Pancreas (tissue), 10 donors: ENCODE data around the gene SNUPN. TPM values are rescaled to one million over a fixed set of nuclear protein-coding genes. Genes with fewer than 3 reads are reported as not detected.

Source experiments
- ATAC-seq, 4 donors: fragments of 200-7000 bp; cut with Tn5 transposase; one replicate each; pipeline versions ENCODE4 v1.8.0 to v1.9.1; 2020; ENCODE audit warnings: mild to moderate bottlenecking in 4 of 4, moderate library complexity in 4 of 4
- DNase-seq, 6 donors: peaks; one replicate each; pipeline ENCODE4 v3.0.0-alpha.2; 2020
- FAIRE-seq: peaks from 2 replicates; lab custom pipeline; 2012; peaks lifted over from hg19 to GRCh38; lab: Jason Lieb, UNC
- H3K27ac ChIP-seq, 4 donors: fragments of 200-600 bp; sonication (generic); 1 replicate in 3 of 4; 2 replicates in 1 of 4; pipeline versions ENCODE4 v1.5.0 to v1.8.0; 2020
- H3K27me3 ChIP-seq, 4 donors: fragments of 200-600 bp; one replicate each; pipeline ENCODE4 v1.8.0; 2021
- H3K36me3 ChIP-seq, 3 donors: fragments of 200-600 bp; sonication (generic) in 1 of 3; one replicate each; pipeline versions ENCODE4 v1.5.0 to v1.8.0; 2020 to 2021
- H3K4me1 ChIP-seq, 3 donors: fragments of 200-600 bp; one replicate each; pipeline ENCODE4 v1.8.0; 2021
- H3K4me3 ChIP-seq, 4 donors: fragments of 200-600 bp; sonication (generic) in 2 of 4; one replicate each; pipeline versions ENCODE4 v1.5.0 to v1.8.0; 2020 to 2021
- H3K9me3 ChIP-seq, 4 donors: fragments of 200-600 bp; one replicate each; pipeline ENCODE4 v1.8.0; 2021
- WGBS, 2 donors: extraction: QIAGEN DNeasy Blood & Tissue Kit; methylation state at CpG; one replicate each; pipeline ENCODE4 v1.1.7; 2013; 5-methylcytosine and 5-hydroxymethylcytosine counted together
- intact Hi-C, 3 donors: fragments of 100-400 bp; cut with DNase I; formaldehyde crosslinking; loops; one replicate each; pipeline versions ENCODE4 v1.11.1 to v1.14.2; 2022
- polyA plus RNA-seq, 2 donors: library from polyadenylated mRNA; stranded (reverse); fragments of 200-250 nt; gene quantifications; one replicate each; pipeline ENCODE4 v1.2.3, GENCODE V29; 2013
- total RNA-seq, 6 donors: library from RNA; stranded (reverse); fragmentation: NEBNext Ultra II Directional in 4 of 6; extraction: Animal tissue kit (Norgen Biotek cat#: 25700) in 4 of 6; gene quantifications; one replicate each; pipeline versions ENCODE4 v1.2.1 to v1.2.4, GENCODE V29; 2021 to 2023
- TF ChIP-seq, protein P1 (sequence below), 4 donors: fragments of 200-600 bp; sonication (generic) in 3 of 4; IDR thresholded peaks; one replicate each; pipeline versions ENCODE4 v1.5.0 to v1.8.0; 2021; ENCODE audit warnings: antibody characterized with exemption in 4 of 4
- donor health status: healthy with polysubstance abuse.
- donor health status: DM: no; HTN: no; CAD: no; lungs with moderate emphysema.
- donor health status: DM: no; HTN: no; CAD: no.
- donor health status: control.
- donor health status: control.
- donor health status: Bipolar disorder and iron deficiency.
- donor health status: DM: yes; HTN: yes; CAD: no.
- donor health status: DM: no; HTN: no; CAD: no.
- donor health status: DM: no; HTN: no; CAD: no.
- donor health status: DM: yes; HTN: yes; CAD: no.

Gene SNUPN
- total and polyA plus RNA-seq, 8 donors, result 5.1 to 13.1 (median 7.9) TPM

DNA sequence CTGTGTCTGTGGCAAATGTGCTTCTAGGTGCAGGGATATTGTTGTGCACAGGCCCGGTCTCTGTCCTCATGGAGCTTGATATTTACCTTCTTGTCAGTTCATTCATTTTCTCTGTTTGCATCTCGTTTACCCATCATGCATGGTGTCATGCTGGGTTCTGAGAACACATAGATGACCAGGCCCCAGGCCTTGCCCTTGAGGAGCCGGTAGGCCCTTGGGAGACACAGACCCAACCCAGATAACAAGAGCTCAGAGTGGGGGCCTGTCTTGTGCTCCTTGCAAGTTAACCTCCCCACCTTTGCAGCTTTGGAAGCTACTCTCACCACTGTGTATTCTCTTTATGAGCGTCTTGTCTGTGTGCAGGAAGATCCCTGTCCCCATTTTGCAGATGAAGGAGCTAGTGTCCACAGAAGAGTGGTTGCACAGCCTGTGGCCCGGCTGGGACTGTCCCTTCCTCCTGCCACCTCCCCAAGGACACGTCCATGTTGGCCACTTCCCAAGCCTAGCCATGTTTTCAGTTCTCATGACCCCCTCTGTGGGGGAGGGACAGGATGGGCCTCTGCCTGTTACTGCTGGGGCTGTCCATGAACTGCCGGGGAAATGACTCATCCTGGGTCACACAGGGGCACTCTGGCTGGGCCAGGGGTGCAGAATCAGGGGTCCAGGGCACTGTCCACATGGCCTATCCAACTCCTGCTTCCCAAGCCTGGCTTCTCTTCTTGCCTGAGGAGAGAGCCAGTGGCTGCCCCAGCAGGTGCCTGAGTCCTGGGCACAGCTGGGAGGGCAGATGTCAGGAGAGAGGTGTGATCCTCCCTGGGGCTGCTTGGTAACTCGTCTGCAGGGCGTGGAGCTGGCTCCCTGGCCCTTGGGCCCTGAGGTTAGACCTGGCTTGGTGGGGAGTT is 25.6 kb upstream of the SNUPN start:
- FAIRE-seq (no peak), ATAC-seq (peak; percentile 30 to 57 (median 50)), DNase-seq (peak; percentile 80 to 92 (median 88))
- TF ChIP-seq, protein P1, sequence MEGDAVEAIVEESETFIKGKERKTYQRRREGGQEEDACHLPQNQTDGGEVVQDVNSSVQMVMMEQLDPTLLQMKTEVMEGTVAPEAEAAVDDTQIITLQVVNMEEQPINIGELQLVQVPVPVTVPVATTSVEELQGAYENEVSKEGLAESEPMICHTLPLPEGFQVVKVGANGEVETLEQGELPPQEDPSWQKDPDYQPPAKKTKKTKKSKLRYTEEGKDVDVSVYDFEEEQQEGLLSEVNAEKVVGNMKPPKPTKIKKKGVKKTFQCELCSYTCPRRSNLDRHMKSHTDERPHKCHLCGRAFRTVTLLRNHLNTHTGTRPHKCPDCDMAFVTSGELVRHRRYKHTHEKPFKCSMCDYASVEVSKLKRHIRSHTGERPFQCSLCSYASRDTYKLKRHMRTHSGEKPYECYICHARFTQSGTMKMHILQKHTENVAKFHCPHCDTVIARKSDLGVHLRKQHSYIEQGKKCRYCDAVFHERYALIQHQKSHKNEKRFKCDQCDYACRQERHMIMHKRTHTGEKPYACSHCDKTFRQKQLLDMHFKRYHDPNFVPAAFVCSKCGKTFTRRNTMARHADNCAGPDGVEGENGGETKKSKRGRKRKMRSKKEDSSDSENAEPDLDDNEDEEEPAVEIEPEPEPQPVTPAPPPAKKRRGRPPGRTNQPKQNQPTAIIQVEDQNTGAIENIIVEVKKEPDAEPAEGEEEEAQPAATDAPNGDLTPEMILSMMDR (IDR thresholded peaks at IDR 0.05), result no peak
- intact Hi-C loops, result no loop called here
- Histone ChIP-seq H3K27me3 (no peaks in the 10 kb centered on the region), H3K9me3 (no peaks in the 10 kb centered on the region), H3K4me3 (peak overlapping the region; percentile 6 to 87 (median 48)), H3K36me3 (no peaks in the 10 kb centered on the region), H3K4me1 (peaks cover 12 to 64% (median 21%) of the 10 kb centered on the region in 3 donors), H3K27ac (peak overlapping the region; percentile 41 to 71 (median 44))
- WGBS, 2 donors, result 19 to 22% methylated on average over 9 of the region's 9 CpGs

DNA sequence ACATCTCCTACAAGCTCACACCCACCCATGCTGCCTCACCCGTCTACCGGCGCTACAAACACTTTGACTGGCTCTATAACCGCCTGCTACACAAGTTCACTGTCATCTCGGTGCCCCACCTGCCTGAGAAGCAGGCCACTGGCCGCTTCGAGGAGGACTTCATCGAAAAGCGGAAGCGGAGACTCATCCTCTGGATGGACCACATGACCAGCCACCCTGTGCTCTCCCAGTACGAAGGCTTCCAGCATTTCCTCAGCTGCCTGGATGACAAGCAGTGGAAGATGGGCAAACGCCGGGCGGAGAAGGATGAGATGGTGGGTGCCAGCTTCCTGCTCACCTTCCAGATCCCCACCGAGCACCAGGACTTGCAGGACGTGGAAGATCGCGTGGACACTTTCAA is 24.3 kb upstream of the SNUPN start:
- 70 to 84% methylated on average over 18 of the region's 18 CpGs for WGBS, 2 donors
- no peaks in the 10 kb centered on the region for H3K36me3 ChIP-seq
- FAIRE-seq (no peak), DNase-seq (no peak), ATAC-seq (no peak)
- no peaks in the 10 kb centered on the region for H3K27me3 ChIP-seq
- intact Hi-C loops, result no loop called here
- H3K4me1 ChIP-seq, result peaks cover 12 to 60% (median 25%) of the 10 kb centered on the region in 3 donors
- TF ChIP-seq, protein P1 (IDR thresholded peaks at IDR 0.05), result no peak
- H3K27ac ChIP-seq, result no peak overlapping the region
- no peaks in the 10 kb centered on the region for H3K9me3 ChIP-seq
- peak overlapping the region in 3 of 4 donors; percentile 60 to 87 (median 78) for H3K4me3 ChIP-seq

DNA sequence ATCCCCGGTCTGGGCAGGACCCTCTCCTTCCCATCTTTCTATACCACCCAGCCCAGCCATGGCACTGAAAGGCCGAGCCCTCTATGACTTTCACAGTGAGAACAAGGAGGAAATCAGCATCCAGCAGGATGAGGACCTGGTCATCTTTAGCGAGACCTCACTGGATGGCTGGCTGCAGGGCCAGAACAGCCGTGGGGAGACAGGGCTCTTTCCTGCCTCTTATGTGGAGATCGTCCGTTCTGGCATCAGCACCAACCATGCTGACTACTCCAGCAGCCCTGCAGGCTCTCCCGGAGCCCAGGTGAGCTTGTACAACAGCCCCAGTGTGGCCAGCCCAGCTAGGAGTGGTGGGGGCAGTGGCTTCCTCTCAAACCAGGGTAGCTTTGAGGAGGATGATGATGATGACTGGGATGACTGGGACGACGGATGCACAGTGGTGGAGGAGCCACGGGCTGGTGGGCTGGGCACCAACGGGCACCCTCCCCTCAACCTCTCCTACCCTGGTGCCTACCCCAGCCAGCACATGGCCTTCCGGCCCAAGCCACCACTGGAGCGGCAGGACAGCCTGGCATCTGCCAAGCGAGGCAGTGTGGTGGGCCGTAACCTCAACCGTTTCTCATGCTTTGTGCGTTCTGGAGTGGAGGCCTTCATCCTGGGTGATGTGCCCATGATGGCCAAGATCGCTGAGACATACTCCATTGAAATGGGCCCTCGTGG is 23.7 kb upstream of the SNUPN start:
- Histone ChIP-seq H3K36me3 (no peaks in the 10 kb centered on the region), H3K27me3 (no peaks in the 10 kb centered on the region), H3K9me3 (no peaks in the 10 kb centered on the region), H3K27ac (peak overlapping the region in 3 of 4 donors; percentile 95 to 99 (median 98)), H3K4me3 (peak overlapping the region; percentile 60 to 87 (median 81)), H3K4me1 (peaks cover 12 to 54% (median 25%) of the 10 kb centered on the region in 3 donors)
- 43 to 57% methylated on average over 19 of the region's 19 CpGs for WGBS, 2 donors
- TF ChIP-seq, protein P1 (IDR thresholded peaks at IDR 0.05), result no peak
- intact Hi-C loops, result no loop called here
- ATAC-seq (no peak), FAIRE-seq (no peak), DNase-seq (peak in 2 of 6 donors; percentile 50 to 78)

DNA sequence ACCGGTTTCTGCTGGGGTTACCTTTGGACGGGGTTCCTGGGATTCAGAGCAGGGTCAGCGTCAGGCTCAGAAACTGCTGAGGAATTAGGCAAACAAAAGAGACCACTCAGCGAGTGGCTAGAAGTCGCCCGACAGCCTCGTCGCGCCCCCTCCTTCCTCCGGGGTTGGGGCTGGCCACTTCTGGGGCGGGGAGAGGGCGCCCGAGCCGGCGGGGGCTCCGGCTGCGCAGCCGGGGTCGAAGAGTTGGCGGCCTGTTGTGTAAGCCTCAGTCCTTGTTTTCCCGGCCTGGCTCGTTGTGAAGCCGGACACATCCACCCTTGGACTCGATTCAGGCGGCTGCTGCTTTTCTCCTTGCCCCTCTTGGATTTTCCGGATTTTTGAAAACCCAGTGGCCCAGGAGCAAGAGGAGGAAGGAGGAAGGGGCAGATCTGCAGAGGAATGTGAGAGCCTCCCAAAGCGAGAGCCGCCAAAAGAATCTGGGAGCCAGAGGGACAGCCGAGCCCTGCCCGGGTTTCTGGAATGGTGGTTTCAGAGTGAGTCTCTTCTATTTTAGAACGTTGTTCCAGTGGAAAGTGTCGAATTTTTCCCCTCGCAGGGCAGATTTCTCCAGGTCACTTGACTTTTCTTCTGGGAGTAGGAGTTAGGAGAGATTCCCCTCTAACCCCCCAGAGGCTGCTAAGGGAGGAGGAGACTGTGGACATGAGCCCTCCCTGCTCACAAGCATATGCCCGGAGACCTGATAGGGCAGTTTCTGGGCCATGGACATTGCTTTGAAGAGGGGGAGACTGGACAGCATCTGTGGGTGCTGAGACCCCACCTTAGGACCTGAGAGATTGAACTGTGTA is 22.9 kb upstream of the SNUPN start:
- Histone ChIP-seq H3K4me3 (peak overlapping the region; percentile 60 to 87 (median 81)), H3K27me3 (no peaks in the 10 kb centered on the region), H3K36me3 (no peaks in the 10 kb centered on the region), H3K4me1 (peaks cover 12 to 50% (median 21%) of the 10 kb centered on the region in 3 donors), H3K27ac (peak overlapping the region; percentile 93 to 99 (median 96)), H3K9me3 (no peaks in the 10 kb centered on the region)
- DNase-seq, result peak in 5 of 6 donors; percentile 53 to 73 (median 64)
- TF ChIP-seq, protein P1 (IDR thresholded peaks at IDR 0.05), result no peak
- peak; percentile 16 to 31 (median 25) for ATAC-seq
- intact Hi-C loops, result no loop called here
- 3% methylated on average over 31 to 34 of the region's 34 CpGs for WGBS, 2 donors
- FAIRE-seq, result no peak
